ENCODE measurements around the gene MED15.

- TF ChIP-seq POLR2A (IDR thresholded peaks at IDR 0.05) (no peak), CTCF (IDR thresholded peaks at IDR 0.05) (no peak)
Observed at GRCh38 chr22:20618488-20618887, 111.1 kb downstream of the MED15 start.
